ENCODE data around the gene PTPRZ1.

The PTPRZ1 gene

DNA sequence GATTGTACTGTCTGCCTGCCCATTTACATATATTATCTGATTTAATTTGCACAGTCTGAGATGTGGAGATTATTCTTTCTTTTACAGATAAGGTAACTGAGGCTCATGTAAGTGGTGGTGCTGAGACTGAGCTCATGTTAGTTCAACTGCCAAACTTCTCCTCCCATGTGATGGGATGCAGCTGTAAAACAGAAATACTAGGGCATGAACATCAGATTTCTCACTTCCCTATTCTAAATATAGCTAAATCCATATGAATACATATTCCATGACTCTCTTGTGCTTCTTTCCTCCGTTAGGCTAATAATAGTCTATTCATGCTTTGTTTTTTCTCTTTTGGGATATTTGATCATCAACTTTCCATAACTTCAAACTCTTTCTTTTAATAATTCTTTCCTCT lies 84.7 kb downstream of the PTPRZ1 start:
- H3K27me3 ChIP-seq = no peaks in the 10 kb centered on the region
- H3K36me3 ChIP-seq = no peaks in the 10 kb centered on the region
- no peaks in the 10 kb centered on the region for H3K4me1 ChIP-seq
- no peaks in the 10 kb centered on the region for H3K9me3 ChIP-seq
- H3K4me3 ChIP-seq = no peak overlapping the region
- intact Hi-C loops (cut with DNase I; ENCODE audit: low total_unique reads) = no loop called here
- no peak for DNase-seq
- H3K27ac ChIP-seq = no peak overlapping the region
- TF ChIP-seq CTCF (IDR thresholded peaks at IDR 0.05) = no peak

GRCh38 chr7:121960678-121961077 lies 87.7 kb downstream of the PTPRZ1 start:
- Histone ChIP-seq H3K4me3 (no peak overlapping the region), H3K27ac (no peak overlapping the region), H3K4me1 (no peaks in the 10 kb centered on the region), H3K27me3 (no peaks in the 10 kb centered on the region), H3K9me3 (no peaks in the 10 kb centered on the region), H3K36me3 (no peaks in the 10 kb centered on the region)
- no peak for DNase-seq
- TF ChIP-seq CTCF (IDR thresholded peaks at IDR 0.05) = no peak
- intact Hi-C loops (cut with DNase I; ENCODE audit: low total_unique reads) = no loop called here

- Histone ChIP-seq H3K27me3 (no peaks in the 10 kb centered on the region), H3K36me3 (no peaks in the 10 kb centered on the region), H3K4me3 (no peak overlapping the region), H3K9me3 (no peaks in the 10 kb centered on the region), H3K27ac (no peak overlapping the region), H3K4me1 (no peaks in the 10 kb centered on the region)
- no peak for TF ChIP-seq CTCF (IDR thresholded peaks at IDR 0.05)
- no peak for DNase-seq
- intact Hi-C loops (cut with DNase I; ENCODE audit: low total_unique reads) = no loop called here
These were observed 88.3 kb downstream of the PTPRZ1 start for GRCh38 chr7:121961089-121961867.

- no peaks in the 10 kb centered on the region for H3K4me1 ChIP-seq
- no peaks in the 10 kb centered on the region for H3K9me3 ChIP-seq
- no peak for TF ChIP-seq CTCF (IDR thresholded peaks at IDR 0.05)
- no peak overlapping the region for H3K27ac ChIP-seq
- H3K36me3 ChIP-seq = no peaks in the 10 kb centered on the region
- H3K27me3 ChIP-seq = no peaks in the 10 kb centered on the region
- no peak overlapping the region for H3K4me3 ChIP-seq
- no peak for DNase-seq
- intact Hi-C loops (cut with DNase I; ENCODE audit: low total_unique reads) = no loop called here
These were observed 93.4 kb downstream of the PTPRZ1 start for GRCh38 chr7:121966276-121966934.

DNA sequence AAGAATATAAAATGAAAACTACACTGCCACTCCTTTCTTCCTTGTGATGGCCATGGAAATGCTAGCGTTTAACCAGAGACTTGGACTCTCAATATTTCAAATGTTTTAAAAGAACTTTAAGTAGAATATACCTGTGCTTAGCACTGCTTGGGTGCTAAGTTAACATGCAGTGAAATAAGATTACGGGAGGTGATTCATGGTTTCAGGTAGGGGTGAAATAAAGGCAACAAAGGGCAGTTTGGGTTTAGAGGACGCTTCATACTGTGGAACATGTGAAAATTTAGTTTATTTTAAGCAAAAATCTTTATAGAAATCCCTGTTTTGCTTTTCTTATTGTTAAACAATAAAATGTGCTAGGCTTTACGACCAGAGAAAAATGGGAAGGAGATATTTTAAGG lies 94.0 kb downstream of the PTPRZ1 start:
- Histone ChIP-seq H3K9me3 (no peaks in the 10 kb centered on the region), H3K4me1 (no peaks in the 10 kb centered on the region), H3K4me3 (no peak overlapping the region), H3K27ac (no peak overlapping the region), H3K36me3 (no peaks in the 10 kb centered on the region), H3K27me3 (no peaks in the 10 kb centered on the region)
- no peak for DNase-seq
- intact Hi-C loops (cut with DNase I; ENCODE audit: low total_unique reads) = no loop called here
- no peak for TF ChIP-seq CTCF (IDR thresholded peaks at IDR 0.05)

Data from tibial artery (tissue), 4 donors.